Fibroblast of the aortic adventitia (primary cell): ENCODE results near the gene AKT2. TPM values are rescaled to one million over a fixed set of nuclear protein-coding genes. Genes with fewer than 3 reads are reported as not detected.

ENCODE experiments used
- DNase-seq: peaks from one replicate; pipeline ENCODE4 v3.0.0-alpha.2; 2010; ENCODE audit warnings: low read depth
- H3K4me3 ChIP-seq: 2 replicates; pipeline ENCODE4 v1.5.1; 2011; ENCODE audit warnings: low read depth, mild to moderate bottlenecking, control low read depth, low read length, moderate library complexity
- CTCF ChIP-seq: IDR thresholded peaks from 2 replicates; pipeline ENCODE4 v1.5.1; 2011; ENCODE audit warnings: mild to moderate bottlenecking, low read length, control low read depth, inconsistent platforms; ENCODE audit not compliant: insufficient read depth
- total RNA-seq: library from RNA; depleted of rRNA; stranded (reverse); fragments of >200 nt; gene quantifications from 2 replicates; pipeline ENCODE4 v1.2.3, GENCODE V29; 2012; ENCODE audit warnings: low replicate concordance

AKT2 gene
- total RNA-seq, 1 donor: 124 TPM

GRCh38 chr19:40217027-40217810 lies 67.9 kb downstream of the AKT2 start:
- peak; percentile 30 for TF ChIP-seq CTCF
- no peak overlapping the region for H3K4me3 ChIP-seq
- no peak for DNase-seq

GRCh38 chr19:40216777-40217026 lies 68.4 kb downstream of the AKT2 start:
- no peak overlapping the region for H3K4me3 ChIP-seq
- TF ChIP-seq CTCF: no peak
- no peak for DNase-seq

- TF ChIP-seq CTCF: no peak
- no peak overlapping the region for H3K4me3 ChIP-seq
- no peak for DNase-seq
These were observed 69.0 kb downstream of the AKT2 start for GRCh38 chr19:40216013-40216776.

GRCh38 chr19:40214936-40215335 lies 70.2 kb downstream of the AKT2 start:
- no peak for DNase-seq
- no peak for TF ChIP-seq CTCF
- no peak overlapping the region for H3K4me3 ChIP-seq

GRCh38 chr19:40213882-40214570 lies 71.1 kb downstream of the AKT2 start:
- DNase-seq: no peak
- TF ChIP-seq CTCF: no peak
- no peak overlapping the region for H3K4me3 ChIP-seq

- no peak for TF ChIP-seq CTCF
- no peak for DNase-seq
- no peak overlapping the region for H3K4me3 ChIP-seq
These were observed 71.8 kb downstream of the AKT2 start for GRCh38 chr19:40213251-40213829.
